H1 (cell line): ENCODE measurements around the gene DHX34. TPM values are rescaled to one million over a fixed set of nuclear protein-coding genes. Genes with fewer than 3 reads are reported as not detected.

Source experiments
- CTCF ChIA-PET: fragments of 300-600 bp; sonication (Branson Sonifier 250); formaldehyde crosslinking; loops from one replicate; lab custom pipeline; 2021; ENCODE audit not compliant: partially characterized antibody; lab: Charles Lee
- POLR2A ChIA-PET: fragments of 300-600 bp; sonication (Branson Sonifier 250); formaldehyde crosslinking; loops from one replicate; lab custom pipeline; 2021; ENCODE audit warnings: inconsistent platforms; ENCODE audit not compliant: partially characterized antibody; lab: Charles Lee
- DNase-seq, 2 experiments: peaks; one replicate each; pipeline versions ENCODE4 v3.0.0 to v3.0.0-alpha.2; 2010 to 2022; ENCODE audit warnings: low spot score in 2 of 2, low read depth in 1 of 2, mixed read lengths in 1 of 2
- FAIRE-seq: peaks from 2 replicates; lab custom pipeline; 2011; peaks lifted over from hg19 to GRCh38; lab: Jason Lieb, UNC
- H2AFZ ChIP-seq: 2 replicates; pipeline ENCODE4 v1.8.1; 2012; ENCODE audit warnings: low read length, inconsistent platforms
- H2AK5ac ChIP-seq: 2 replicates; pipeline ENCODE4 v1.6.1; 2013; ENCODE audit warnings: low read depth, low read length
- H2BK120ac ChIP-seq: replicated peaks from 2 replicates; pipeline ENCODE3; 2013; ENCODE audit warnings: low read depth, low read length, inconsistent platforms
- H2BK12ac ChIP-seq: 2 replicates; pipeline ENCODE4 v1.6.1; 2013; ENCODE audit warnings: low read depth, low read length
- H2BK15ac ChIP-seq: 2 replicates; pipeline ENCODE4 v1.6.1; 2013; ENCODE audit warnings: low read length
- H2BK20ac ChIP-seq: 2 replicates; pipeline ENCODE4 v1.6.1; 2013; ENCODE audit warnings: low read length
- H2BK5ac ChIP-seq: 2 replicates; pipeline ENCODE4 v1.6.1; 2013; ENCODE audit warnings: low read depth, low read length
- H3K14ac ChIP-seq: 2 replicates; pipeline ENCODE4 v1.6.1; 2013; ENCODE audit warnings: inconsistent platforms; ENCODE audit not compliant: insufficient read length
- H3K18ac ChIP-seq: 2 replicates; pipeline ENCODE4 v1.6.1; 2013; ENCODE audit warnings: low read length; ENCODE audit errors: extremely low read depth
- H3K23ac ChIP-seq: 2 replicates; pipeline ENCODE4 v1.6.1; 2013; ENCODE audit warnings: inconsistent platforms; ENCODE audit not compliant: insufficient read length
- H3K23me2 ChIP-seq: 2 replicates; pipeline ENCODE4 v1.6.1; 2013; ENCODE audit warnings: low read depth, low read length
- H3K27ac ChIP-seq: 2 replicates; pipeline ENCODE4 v1.6.1; 2011; ENCODE audit warnings: low read depth, low read length, inconsistent platforms
- H3K27me3 ChIP-seq, 4 experiments: replicated peaks in 1 of 4; 1 replicate in 1 of 4; 2 replicates in 3 of 4; pipeline versions ENCODE4 v1.6.1 to v1.8.1; 2011 to 2013; ENCODE audit warnings: low read length in 3 of 4, mild to moderate bottlenecking in 3 of 4, inconsistent platforms in 2 of 4, mixed read lengths in 2 of 4, moderate library complexity in 1 of 4; ENCODE audit not compliant: control insufficient read depth in 3 of 4, insufficient read depth in 3 of 4; ENCODE audit errors: extremely low read depth in 1 of 4
- H3K36me3 ChIP-seq, 4 experiments: 2 replicates each; pipeline versions ENCODE4 v1.6.1 to v1.8.1; 2011 to 2013; ENCODE audit warnings: mild to moderate bottlenecking in 4 of 4, low read length in 3 of 4, moderate library complexity in 2 of 4, control low read depth in 1 of 4, inconsistent platforms in 1 of 4; ENCODE audit not compliant: insufficient read depth in 4 of 4, control insufficient read depth in 2 of 4
- H3K4ac ChIP-seq: replicated peaks from 2 replicates; pipeline ENCODE3; 2013; ENCODE audit warnings: low read length, low read depth, mixed read lengths, inconsistent platforms; ENCODE audit not compliant: insufficient read length
- H3K4me1 ChIP-seq, 4 experiments: replicated peaks in 1 of 4; 1 replicate in 1 of 4; 2 replicates in 3 of 4; pipeline versions ENCODE4 v1.6.1 to v1.8.1; 2011 to 2013; ENCODE audit warnings: low read length in 3 of 4, inconsistent platforms in 2 of 4, mixed read lengths in 1 of 4; ENCODE audit not compliant: insufficient read depth in 4 of 4, control insufficient read depth in 3 of 4
- H3K4me2 ChIP-seq, 2 experiments: 2 replicates each; pipeline versions ENCODE4 v1.6.1 to v1.8.1; 2011 to 2013; ENCODE audit warnings: low read depth in 2 of 2, low read length in 2 of 2, control low read depth in 1 of 2, inconsistent platforms in 1 of 2, mild to moderate bottlenecking in 1 of 2; ENCODE audit not compliant: insufficient read depth in 1 of 2
- H3K4me3 ChIP-seq, 4 experiments: fragments of 200-600, 300-600 bp in 1 of 4; sonication (generic), shearing (Covaris generic), sonication (Bioruptor Twin) in 1 of 4; 2 replicates each; pipeline versions ENCODE4 v1.5.1 to v1.8.1; 2011 to 2016; ENCODE audit warnings: low read length in 4 of 4, low read depth in 3 of 4, control low read depth in 2 of 4, inconsistent platforms in 2 of 4, mild to moderate bottlenecking in 2 of 4, mixed read lengths in 1 of 4, moderate library complexity in 1 of 4; ENCODE audit not compliant: insufficient read depth in 2 of 4; ENCODE audit errors: extremely low read depth in 1 of 4
- H3K56ac ChIP-seq: replicated peaks from 2 replicates; pipeline ENCODE3; 2013; ENCODE audit warnings: low read depth, mild to moderate bottlenecking, mixed read lengths, low read length, inconsistent platforms; ENCODE audit not compliant: insufficient read length
- H3K79me1 ChIP-seq: 2 replicates; pipeline ENCODE4 v1.6.1; 2013; ENCODE audit warnings: low read depth, low read length, control low read depth
- H3K79me2 ChIP-seq, 2 experiments: 2 replicates each; pipeline versions ENCODE4 v1.6.1 to v1.8.1; 2012 to 2013; ENCODE audit warnings: low read length in 2 of 2, mild to moderate bottlenecking in 2 of 2, inconsistent platforms in 1 of 2; ENCODE audit not compliant: insufficient read depth in 2 of 2, control insufficient read depth in 1 of 2
- H3K9ac ChIP-seq, 4 experiments: replicated peaks in 1 of 4; 1 replicate in 1 of 4; 2 replicates in 3 of 4; pipeline versions ENCODE4 v1.6.1 to v1.8.1; 2011 to 2013; ENCODE audit warnings: low read depth in 3 of 4, low read length in 3 of 4, control low read depth in 2 of 4, mild to moderate bottlenecking in 2 of 4, moderate library complexity in 2 of 4, inconsistent platforms in 1 of 4; ENCODE audit errors: extremely low read depth in 1 of 4
- H3K9me3 ChIP-seq, 2 experiments: 2 replicates each; pipeline versions ENCODE4 v1.6.1 to v1.8.1; 2012 to 2013; ENCODE audit warnings: mild to moderate bottlenecking in 2 of 2, moderate library complexity in 2 of 2, control low read depth in 1 of 2, inconsistent platforms in 1 of 2, low read depth in 1 of 2, low read length in 1 of 2, mixed read lengths in 1 of 2; ENCODE audit not compliant: insufficient read depth in 2 of 2
- H4K20me1 ChIP-seq, 2 experiments: replicated peaks in 1 of 2; 2 replicates each; pipeline versions ENCODE3 to v1.8.1; 2011 to 2013; ENCODE audit warnings: inconsistent platforms in 2 of 2, low read length in 2 of 2, mild to moderate bottlenecking in 1 of 2; ENCODE audit not compliant: insufficient read depth in 2 of 2, control insufficient read depth in 1 of 2
- H4K5ac ChIP-seq: 2 replicates; pipeline ENCODE4 v1.6.1; 2013; ENCODE audit warnings: low read length, low read depth, mixed read lengths, inconsistent platforms; ENCODE audit not compliant: insufficient read length
- H4K8ac ChIP-seq: 2 replicates; pipeline ENCODE4 v1.8.0; 2013; ENCODE audit warnings: mild to moderate bottlenecking, moderate library complexity, low read length, inconsistent platforms; ENCODE audit not compliant: insufficient read depth; ENCODE audit errors: extremely low read depth
- H4K91ac ChIP-seq: replicated peaks from 2 replicates; pipeline ENCODE3; 2013; ENCODE audit warnings: low read length, mixed read lengths, inconsistent platforms; ENCODE audit not compliant: insufficient read length
- EZH2 ChIP-seq: fragments of 200-600 bp; sonication (generic); IDR thresholded peaks from 2 replicates; pipeline ENCODE4 v1.7.1; 2012; ENCODE audit warnings: low read depth, mild to moderate bottlenecking, moderate library complexity, low read length, inconsistent platforms; ENCODE audit not compliant: severe bottlenecking
- GTF2F1 ChIP-seq: IDR thresholded peaks from 2 replicates; pipeline ENCODE4 v1.6.1; 2012; ENCODE audit warnings: low read depth, low read length, improper control_type of control experiment, borderline replicate concordance
- SP2 ChIP-seq: IDR thresholded peaks from 2 replicates; pipeline ENCODE4 v1.6.1; 2012; ENCODE audit warnings: mild to moderate bottlenecking, low read length, inconsistent platforms
- WGBS, 2 experiments: shearing (Covaris generic) in 1 of 2; methylation state at CpG; one replicate each; pipeline versions ENCODE4 v1.1.6 to v1.1.7; 2013 to 2015; ENCODE audit warnings: low lambda C conversion rate in 2 of 2, mixed read lengths in 2 of 2, inconsistent platforms in 1 of 2, low coverage in 1 of 2, missing lambda C conversion rate in 1 of 2; ENCODE audit not compliant: insufficient replicate concordance in 2 of 2, insufficient coverage in 1 of 2, insufficient read length in 1 of 2; ENCODE audit errors: extremely low coverage in 1 of 2, missing lambda C conversion rate in 1 of 2; 5-methylcytosine and 5-hydroxymethylcytosine counted together
- polyA plus RNA-seq, 7 experiments: library from polyadenylated mRNA; depleted of rRNA in 3 of 7; stranded (reverse) in 5 of 7; unstranded in 2 of 7; fragments of >200 nt in 5 of 7; fragments of 200-250 nt in 2 of 7; gene quantifications; 1 replicate in 5 of 7; 2 replicates in 1 of 7; 4 replicates in 1 of 7; pipeline versions ENCODE4 v1.2.1 to v1.2.3, GENCODE V29; 2011 to 2013; ENCODE audit warnings: missing spikeins in 2 of 7, mixed read lengths in 2 of 7
- total RNA-seq: library from RNA; stranded (reverse); fragmentation: NEBNext Ultra II Directional; extraction: Animal tissue kit (Norgen Biotek cat#: 25700); gene quantifications from 2 replicates; pipeline ENCODE4 v1.2.1, GENCODE V29; 2021

DHX34 gene
- total and polyA plus RNA-seq, 2 of the 8 experiments (the other 6 are each of a cell fraction or from before 2014, with no cell fraction given) = 17.5 to 24.3 TPM

DNA sequence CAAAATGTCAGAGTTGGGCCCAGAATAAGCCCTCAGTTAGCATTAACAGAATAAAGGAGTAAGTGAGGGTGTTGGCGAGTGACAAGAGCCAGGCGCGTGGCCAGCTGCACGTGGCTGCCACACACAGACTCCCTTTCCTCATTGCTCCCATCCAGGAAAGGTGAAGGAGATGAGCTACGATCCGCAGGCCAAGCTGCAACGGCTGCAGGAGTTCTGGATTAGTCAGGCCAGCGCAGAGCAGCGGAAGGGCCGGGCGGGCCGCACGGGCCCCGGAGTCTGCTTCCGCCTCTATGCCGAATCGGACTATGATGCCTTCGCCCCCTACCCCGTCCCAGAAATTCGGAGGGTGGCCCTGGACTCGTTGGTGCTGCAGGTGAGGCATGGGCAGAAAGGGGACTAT lies 13.2 kb downstream of the DHX34 start:
- no peak overlapping the region for H3K14ac ChIP-seq
- no peak overlapping the region for H3K4me3 ChIP-seq
- H2AFZ ChIP-seq = no peak overlapping the region
- peaks cover 3 to 14% of the 10 kb centered on the region in 2 experiments for H4K20me1 ChIP-seq
- H3K56ac ChIP-seq = no peak overlapping the region
- no peak overlapping the region for H3K4ac ChIP-seq
- H4K91ac ChIP-seq = no peak overlapping the region
- H3K9ac ChIP-seq = no peak overlapping the region
- no peak for DNase-seq
- H3K27ac ChIP-seq = no peak overlapping the region
- WGBS, 2 experiments = 94% methylated on average over 21 of the region's 21 CpGs; no CpG with 5 or more reads in 1 of the 2 experiments
- no peak for TF ChIP-seq GTF2F1
- TF ChIP-seq SP2 = no peak
- no peak for TF ChIP-seq EZH2
- TF ChIP-seq, all 59 proteins: peak for 0
- Histone ChIP-seq H3K27me3 (no peaks in the 10 kb centered on the region), H2BK120ac (no peak overlapping the region), H3K23me2 (no peaks in the 10 kb centered on the region), H3K4me2 (no peak overlapping the region), H3K18ac (no peak overlapping the region), H3K79me1 (peaks cover 3% of the 10 kb centered on the region; the same call in 1 of the 2 replicates), H3K9me3 (no peaks in the 10 kb centered on the region), H4K5ac (no peak overlapping the region), H4K8ac (no peak overlapping the region), H2BK15ac (no peak overlapping the region), H2BK20ac (no peak overlapping the region), H3K36me3 (peaks cover 38 to 78% (median 60%) of the 10 kb centered on the region in 4 experiments), H3K79me2 (no peaks in the 10 kb centered on the region), H3K23ac (no peak overlapping the region), H2BK5ac (no peak overlapping the region), H2BK12ac (no peak overlapping the region), H2AK5ac (no peak overlapping the region), H3K4me1 (no peaks in the 10 kb centered on the region)
- FAIRE-seq = no peak
- ChIA-PET CTCF (interaction anchor here (0.7 to 1.5 kb wide), 5 partner anchors 11 to 74 kb away, joined by 3 to 4 read pairs (median 3); partner anchors contain the start of gene DHX34), POLR2A (interaction anchor here (0.8 to 1.8 kb wide), 3 partner anchors 12 to 62 kb away, joined by 3 to 7 read pairs (median 4); partner anchors contain the start of gene DHX34)
